ENCODE results near the gene SIGLEC10.
"Not testable (repeated sequence)": the region's sequence is repeated elsewhere in the genome, so short reads cannot be mapped to it uniquely, and the experiment has no call there.

The SIGLEC10 gene

GRCh38 chr19:51440052-51440451, 22.6 kb upstream of the SIGLEC10 start:
- no peak for DNase-seq (ENCODE audit: low read depth)

GRCh38 chr19:51439021-51439465, 21.6 kb upstream of the SIGLEC10 start:
- no peak for DNase-seq (ENCODE audit: low read depth)

DNA sequence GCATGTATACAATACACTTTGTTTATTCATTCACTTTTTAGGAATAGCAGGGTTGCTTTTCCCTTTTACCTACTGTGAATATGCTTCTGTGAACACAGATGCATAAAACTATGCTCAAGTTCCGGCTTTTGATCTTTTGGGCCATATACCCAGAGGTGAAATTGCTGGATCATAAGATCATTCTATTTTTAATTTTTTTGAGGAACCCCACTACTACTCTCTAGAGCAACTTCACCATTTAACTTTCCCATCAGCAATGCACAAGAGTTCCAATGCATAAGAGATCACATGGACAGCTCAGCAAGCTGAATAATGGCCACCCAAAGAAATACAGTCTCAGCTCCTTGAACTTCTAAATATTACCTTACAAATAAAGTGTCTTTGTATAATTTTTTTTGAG, 17.0 kb upstream of the SIGLEC10 start:
- DNase-seq (ENCODE audit: low read depth), result no peak

- DNase-seq (ENCODE audit: low read depth), result no peak
Observed at GRCh38 chr19:51433043-51433442, 15.6 kb upstream of the SIGLEC10 start.

DNA sequence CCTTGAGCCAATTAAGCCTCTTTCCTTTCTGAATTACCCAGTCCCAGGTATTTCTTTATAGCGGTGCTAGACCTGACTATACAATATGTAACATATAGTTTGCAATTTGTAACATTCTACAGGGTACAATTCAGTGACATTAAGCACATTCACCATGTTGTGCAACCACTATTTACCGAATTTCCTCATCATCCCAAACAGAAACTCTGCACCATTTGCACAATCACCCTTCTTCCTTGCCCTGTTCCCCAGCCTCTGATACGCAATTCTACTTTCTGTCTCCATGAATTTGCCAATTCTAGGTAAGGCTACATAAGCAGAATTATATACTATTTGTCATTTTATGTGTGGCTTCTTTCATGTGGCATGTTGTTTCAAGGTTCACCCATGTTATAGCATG, 13.7 kb upstream of the SIGLEC10 start:
- DNase-seq (ENCODE audit: low read depth), result no peak

DNA sequence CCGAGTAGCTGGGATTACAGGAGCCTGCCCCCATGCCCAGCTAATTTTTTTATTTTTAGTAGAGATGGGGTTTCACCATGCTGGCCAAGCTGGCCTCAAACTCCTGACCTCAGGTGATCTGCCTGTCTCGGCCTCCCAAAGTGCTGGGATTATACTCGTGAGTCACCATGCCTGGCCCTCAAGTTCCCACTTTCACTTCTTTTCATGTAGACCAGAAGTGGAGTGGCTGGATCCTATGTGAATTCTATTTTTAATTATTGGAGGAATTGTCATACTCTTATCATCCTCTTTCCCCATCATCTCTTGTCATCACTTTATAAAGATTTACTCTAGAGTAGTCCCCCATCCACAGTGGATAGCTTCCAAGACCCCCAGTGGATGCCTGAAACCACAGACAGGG, 12.8 kb upstream of the SIGLEC10 start:
- DNase-seq (ENCODE audit: low read depth), result no peak

- no peak for DNase-seq (ENCODE audit: low read depth)
Observed at GRCh38 chr19:51427201-51427600, 9.8 kb upstream of the SIGLEC10 start.

- peak; percentile 83 for DNase-seq (ENCODE audit: low read depth)
Observed at GRCh38 chr19:51422053-51422448, 4.6 kb upstream of the SIGLEC10 start.

- no peak for DNase-seq (ENCODE audit: low read depth)
Observed at GRCh38 chr19:51421229-51422052, 4.0 kb upstream of the SIGLEC10 start.

GRCh38 chr19:51420511-51420910, 3.1 kb upstream of the SIGLEC10 start:
- not testable (repeated sequence) for DNase-seq (ENCODE audit: low read depth)

DNA sequence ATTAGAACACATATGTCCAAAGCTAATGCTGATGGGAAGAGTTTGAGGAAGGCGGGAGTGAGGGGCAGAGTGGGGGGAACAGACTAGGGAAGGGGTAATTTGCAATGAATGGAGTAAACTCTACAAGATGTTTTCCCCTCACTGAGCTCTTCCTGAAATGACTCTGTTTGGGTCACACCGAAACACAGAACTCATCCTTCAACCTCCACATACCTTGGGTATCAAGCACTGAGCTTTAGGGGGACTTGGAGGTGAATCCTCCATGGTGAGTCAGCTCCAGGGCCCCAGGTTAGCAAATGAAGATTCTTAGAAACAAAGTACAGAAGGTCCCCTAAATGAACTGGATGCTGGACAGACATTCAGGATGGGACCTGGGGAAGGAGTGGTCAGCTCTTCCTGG, 1.3 kb upstream of the SIGLEC10 start:
- DNase-seq (ENCODE audit: low read depth), result no peak

- DNase-seq (ENCODE audit: low read depth), result no peak
Observed at GRCh38 chr19:51417810-51418157, 342 bp upstream of the SIGLEC10 start.

GRCh38 chr19:51416422-51416821, 1.0 kb downstream of the SIGLEC10 start:
- DNase-seq (ENCODE audit: low read depth), result not testable (repeated sequence)

DNA sequence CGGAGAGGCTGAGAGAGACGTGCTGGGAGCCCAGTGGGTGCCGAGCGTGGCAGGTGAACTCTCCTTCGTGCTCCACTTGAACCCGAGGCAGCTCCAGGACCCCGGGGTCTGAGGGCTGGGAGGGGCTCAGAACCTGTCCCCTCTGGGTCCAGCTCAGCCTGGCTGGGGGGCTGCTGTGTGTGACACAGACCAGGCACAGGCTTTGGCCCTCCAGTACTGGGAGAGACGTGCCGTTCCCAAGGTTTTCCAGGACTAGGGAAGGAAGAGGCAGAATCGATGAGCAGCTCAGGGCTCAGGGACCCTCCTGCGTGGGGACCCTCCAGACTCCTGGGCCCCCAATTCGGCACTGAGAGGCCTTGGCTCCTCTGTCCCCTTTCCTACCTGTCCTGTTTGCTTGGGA, 2.3 kb downstream of the SIGLEC10 start:
- DNase-seq (ENCODE audit: low read depth), result no peak

GRCh38 chr19:51410950-51411748, 6.3 kb downstream of the SIGLEC10 start:
- DNase-seq (ENCODE audit: low read depth), result no peak

DNA sequence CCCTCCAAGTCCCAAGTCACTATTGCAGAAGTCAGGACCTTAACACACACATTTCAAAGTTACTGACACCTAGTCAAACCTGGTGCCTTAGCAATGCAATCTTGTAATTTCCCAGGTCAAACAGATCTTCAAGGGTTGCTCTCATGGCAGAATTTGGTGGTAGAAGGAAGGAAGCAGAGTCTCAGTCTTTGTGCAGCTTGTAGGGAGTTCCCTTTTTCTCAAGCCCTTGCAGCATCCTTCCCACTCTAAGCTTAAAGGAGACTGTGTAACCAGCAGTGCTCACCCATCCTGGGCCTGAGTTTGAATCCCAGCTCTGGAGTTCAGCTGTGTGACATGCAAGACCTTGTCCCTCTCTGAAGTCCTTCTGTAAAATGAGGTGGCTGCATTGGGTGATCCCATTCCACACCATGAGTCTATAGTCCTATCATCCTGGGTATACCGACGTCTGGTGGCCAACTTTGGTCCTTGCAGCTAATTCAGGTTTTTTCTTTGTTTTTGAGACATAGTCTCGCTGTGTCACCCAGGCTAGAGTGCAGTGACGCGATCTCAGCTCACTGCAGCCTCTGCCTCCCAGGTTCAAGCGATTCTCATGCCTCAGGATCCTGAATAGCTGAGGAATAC, 9.8 kb downstream of the SIGLEC10 start:
- no peak for DNase-seq (ENCODE audit: low read depth)

- no peak for DNase-seq (ENCODE audit: low read depth)
Observed at GRCh38 chr19:51402117-51402516, 15.3 kb downstream of the SIGLEC10 start.

- not testable (repeated sequence) for DNase-seq (ENCODE audit: low read depth)
Observed at GRCh38 chr19:51399936-51400335, 17.5 kb downstream of the SIGLEC10 start.

DNA sequence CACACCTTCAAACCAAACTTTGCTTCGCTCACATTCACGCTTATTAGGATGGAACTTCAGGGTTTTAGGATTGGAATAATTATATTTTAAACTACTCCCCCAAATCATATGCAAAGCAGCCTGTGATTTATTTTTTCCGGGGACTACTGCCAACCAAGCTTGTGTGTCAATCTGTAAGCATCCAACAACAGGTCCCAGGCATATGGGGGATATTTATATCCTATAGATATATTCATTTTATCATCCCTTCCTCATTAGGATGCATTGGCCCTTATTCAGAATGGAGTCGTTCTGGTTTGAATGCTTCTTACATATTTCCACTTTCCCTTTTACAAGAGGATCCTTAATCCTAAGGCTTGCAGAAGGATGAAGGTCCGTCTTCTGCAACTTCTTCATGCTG, 18.2 kb downstream of the SIGLEC10 start:
- DNase-seq (ENCODE audit: low read depth), result no peak

DNA sequence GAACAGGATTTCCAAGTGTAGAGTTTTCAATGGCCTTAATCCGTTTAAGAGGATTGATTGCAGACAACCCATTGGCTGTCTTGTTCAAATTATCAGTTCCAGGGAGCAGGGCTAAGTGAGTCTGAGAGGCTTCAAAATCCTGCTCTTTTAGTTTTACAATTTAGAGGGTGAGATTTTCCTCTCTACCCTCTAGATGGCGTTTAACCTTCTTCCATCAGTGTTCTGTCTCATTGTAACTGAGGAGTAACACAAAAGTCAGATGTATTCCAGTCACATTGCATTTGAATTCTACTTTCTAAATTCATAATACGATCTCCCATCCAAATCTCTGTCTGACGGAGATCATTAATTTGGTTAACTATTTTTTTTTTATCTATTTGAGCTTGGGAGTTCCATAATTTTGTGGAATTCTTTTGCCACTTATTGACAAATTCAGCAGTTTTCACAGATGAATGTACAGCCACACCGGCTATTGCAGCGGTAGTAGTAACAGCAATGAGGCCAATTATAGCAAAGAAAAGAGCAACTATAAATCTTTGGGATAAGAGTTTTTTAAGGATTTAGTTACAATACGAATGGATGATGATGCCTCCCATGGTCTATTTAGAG, 19.2 kb downstream of the SIGLEC10 start:
- DNase-seq (ENCODE audit: low read depth), result no peak

DNA sequence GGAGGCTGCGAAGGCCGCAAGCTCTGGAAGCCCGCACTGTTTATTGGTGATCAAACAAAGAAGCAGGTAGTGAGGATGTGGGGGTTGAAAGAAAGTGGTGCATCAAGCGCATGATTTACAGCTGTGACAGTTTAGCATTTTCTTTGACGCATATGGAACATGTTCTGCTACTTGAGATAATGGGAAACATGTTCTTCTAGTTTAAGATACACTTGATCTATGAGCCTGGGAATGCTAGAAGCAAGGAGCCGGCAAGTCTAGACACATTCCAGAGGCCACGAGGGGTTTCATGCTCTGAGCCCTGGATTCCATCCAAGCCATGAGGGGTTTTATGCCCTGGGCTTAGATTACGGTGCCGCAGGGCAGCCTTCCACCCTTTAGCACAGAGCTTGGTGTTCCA, 20.0 kb downstream of the SIGLEC10 start:
- not testable (repeated sequence) for DNase-seq (ENCODE audit: low read depth)

DNA sequence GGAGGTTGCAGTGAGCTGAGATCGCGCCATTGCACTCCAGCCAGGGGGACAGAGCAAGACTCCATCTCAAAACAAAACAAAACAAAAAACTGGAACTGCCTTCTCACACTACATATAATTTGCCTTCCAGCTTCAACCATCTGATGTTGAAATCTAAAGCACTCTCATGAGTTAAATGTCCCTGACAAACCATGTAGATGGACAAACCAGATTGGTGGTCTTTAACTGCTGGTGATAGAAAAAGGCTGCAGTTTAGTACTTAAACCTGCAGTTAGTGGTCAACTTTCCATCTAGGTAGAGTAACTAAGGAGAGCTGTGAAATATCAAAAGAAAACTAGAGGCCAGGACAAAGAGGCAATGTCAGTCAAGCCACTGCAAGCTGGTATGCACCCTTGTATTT, 21.3 kb downstream of the SIGLEC10 start:
- no peak for DNase-seq (ENCODE audit: low read depth)

All from stimulated activated CD8-positive, alpha-beta memory T cell treated with anti-CD3 and anti-CD28 coated beads, Interleukin-4, amount 100 ng/mL, for 24 hours (primary cell).